GM06990 (cell line): ENCODE results near the gene AGTRAP.

Experiments
- DNase-seq: peaks from one replicate; pipeline ENCODE4 v3.0.0-alpha.2; 2011; ENCODE audit not compliant: insufficient read length; ENCODE audit errors: extremely low read depth
- H3K27me3 ChIP-seq: replicated peaks from 2 replicates; pipeline ENCODE4 v1.6.0; 2011; ENCODE audit warnings: low read length; ENCODE audit not compliant: control insufficient read depth, insufficient read depth
- H3K36me3 ChIP-seq: 2 replicates; pipeline ENCODE4 v1.5.1; 2011; ENCODE audit warnings: low read length; ENCODE audit not compliant: control insufficient read depth, insufficient read depth
- H3K4me3 ChIP-seq: replicated peaks from 2 replicates; pipeline ENCODE4 v1.5.1; 2011; ENCODE audit warnings: low read depth, mild to moderate bottlenecking, control low read depth, low read length
- TF ChIP-seq, protein P1 (sequence below): IDR thresholded peaks from 2 replicates; pipeline ENCODE4 v1.5.1; 2011; ENCODE audit warnings: low read length, control low read depth, mild to moderate bottlenecking, inconsistent platforms; ENCODE audit not compliant: insufficient read depth, poor library complexity, severe bottlenecking

Gene AGTRAP

DNA sequence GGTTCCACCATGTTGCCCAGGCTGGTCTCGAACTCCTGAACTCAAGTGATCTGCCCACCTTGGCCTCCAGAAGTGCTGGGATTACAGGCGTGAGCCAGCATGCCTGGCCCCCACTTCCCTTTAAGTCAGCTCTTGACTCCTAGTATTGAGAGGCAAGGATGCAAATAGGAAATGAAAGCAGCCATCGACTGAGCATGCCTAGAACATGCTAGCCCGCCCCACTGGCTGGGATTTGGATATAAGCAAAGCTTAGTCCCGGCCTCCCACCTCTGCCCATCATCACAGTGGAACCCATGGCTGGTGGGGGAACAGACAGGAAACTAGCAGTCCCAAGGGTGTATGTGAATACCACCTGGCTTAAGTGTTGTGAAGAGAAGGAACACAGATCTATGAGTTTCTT, 36.5 kb downstream of the AGTRAP start:
- H3K36me3 ChIP-seq = no peaks in the 10 kb centered on the region
- TF ChIP-seq, protein P1, sequence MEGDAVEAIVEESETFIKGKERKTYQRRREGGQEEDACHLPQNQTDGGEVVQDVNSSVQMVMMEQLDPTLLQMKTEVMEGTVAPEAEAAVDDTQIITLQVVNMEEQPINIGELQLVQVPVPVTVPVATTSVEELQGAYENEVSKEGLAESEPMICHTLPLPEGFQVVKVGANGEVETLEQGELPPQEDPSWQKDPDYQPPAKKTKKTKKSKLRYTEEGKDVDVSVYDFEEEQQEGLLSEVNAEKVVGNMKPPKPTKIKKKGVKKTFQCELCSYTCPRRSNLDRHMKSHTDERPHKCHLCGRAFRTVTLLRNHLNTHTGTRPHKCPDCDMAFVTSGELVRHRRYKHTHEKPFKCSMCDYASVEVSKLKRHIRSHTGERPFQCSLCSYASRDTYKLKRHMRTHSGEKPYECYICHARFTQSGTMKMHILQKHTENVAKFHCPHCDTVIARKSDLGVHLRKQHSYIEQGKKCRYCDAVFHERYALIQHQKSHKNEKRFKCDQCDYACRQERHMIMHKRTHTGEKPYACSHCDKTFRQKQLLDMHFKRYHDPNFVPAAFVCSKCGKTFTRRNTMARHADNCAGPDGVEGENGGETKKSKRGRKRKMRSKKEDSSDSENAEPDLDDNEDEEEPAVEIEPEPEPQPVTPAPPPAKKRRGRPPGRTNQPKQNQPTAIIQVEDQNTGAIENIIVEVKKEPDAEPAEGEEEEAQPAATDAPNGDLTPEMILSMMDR = no peak
- DNase-seq = no peak
- no peak overlapping the region for H3K4me3 ChIP-seq
- H3K27me3 ChIP-seq = no peaks in the 10 kb centered on the region; the same call in 1 of the 2 replicates

DNA sequence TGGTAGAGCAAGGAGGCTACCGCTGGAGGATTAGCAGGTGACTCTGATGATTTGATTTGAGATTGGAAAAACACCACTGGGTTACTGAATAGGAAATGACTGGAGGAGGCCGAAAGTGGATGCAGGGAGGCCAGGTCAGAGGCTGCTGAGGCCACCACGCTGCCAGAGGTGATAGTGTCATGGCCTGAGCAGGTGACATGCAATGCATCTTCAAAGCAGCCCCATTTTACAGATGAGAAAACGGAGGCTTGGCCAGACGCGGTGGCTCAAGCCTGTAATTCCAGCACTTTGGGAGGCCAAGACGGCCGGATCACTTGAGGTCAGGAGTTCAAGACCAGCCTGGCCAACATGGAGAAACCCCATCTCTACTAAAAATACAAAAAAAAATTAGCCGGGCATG, 38.8 kb downstream of the AGTRAP start:
- H3K27me3 ChIP-seq = no peaks in the 10 kb centered on the region
- H3K36me3 ChIP-seq = no peaks in the 10 kb centered on the region
- TF ChIP-seq, protein P1 = no peak
- no peak overlapping the region for H3K4me3 ChIP-seq
- no peak for DNase-seq

DNA sequence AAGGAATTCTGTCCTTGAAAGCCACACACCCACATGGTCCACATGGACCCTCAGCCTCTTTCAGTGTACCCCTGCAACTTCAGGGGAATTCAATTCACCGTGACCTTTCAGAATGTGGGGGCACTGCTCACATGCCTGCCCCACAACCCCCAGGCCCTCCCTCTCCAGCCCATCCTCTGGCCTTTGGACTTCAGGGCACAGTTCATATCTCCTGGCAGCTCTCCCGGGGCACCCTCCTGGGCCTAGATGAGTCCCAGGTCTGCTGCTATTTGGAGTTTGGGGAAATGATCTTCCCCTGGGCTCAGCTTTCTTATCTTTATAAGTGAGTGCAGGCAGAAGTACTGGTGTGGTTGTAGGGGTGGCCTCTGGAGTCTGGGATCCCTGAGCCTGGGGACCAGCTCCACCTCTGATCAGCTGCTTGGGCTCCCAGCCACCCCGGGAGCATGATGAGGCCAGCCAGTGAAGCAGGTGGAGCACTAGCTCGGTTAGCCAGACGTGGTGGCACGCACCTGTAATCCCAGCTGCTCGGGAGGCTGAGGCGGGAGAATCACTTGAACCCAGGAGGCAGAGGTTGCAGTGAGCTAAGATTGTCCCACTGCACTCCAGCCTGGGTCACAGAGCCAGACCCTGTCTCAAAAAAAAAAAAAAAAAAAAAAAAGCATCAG, 41.9 kb downstream of the AGTRAP start:
- Histone ChIP-seq H3K4me3 (no peak overlapping the region), H3K36me3 (no peaks in the 10 kb centered on the region), H3K27me3 (no peaks in the 10 kb centered on the region)
- TF ChIP-seq, protein P1 = no peak
- DNase-seq = no peak

DNA sequence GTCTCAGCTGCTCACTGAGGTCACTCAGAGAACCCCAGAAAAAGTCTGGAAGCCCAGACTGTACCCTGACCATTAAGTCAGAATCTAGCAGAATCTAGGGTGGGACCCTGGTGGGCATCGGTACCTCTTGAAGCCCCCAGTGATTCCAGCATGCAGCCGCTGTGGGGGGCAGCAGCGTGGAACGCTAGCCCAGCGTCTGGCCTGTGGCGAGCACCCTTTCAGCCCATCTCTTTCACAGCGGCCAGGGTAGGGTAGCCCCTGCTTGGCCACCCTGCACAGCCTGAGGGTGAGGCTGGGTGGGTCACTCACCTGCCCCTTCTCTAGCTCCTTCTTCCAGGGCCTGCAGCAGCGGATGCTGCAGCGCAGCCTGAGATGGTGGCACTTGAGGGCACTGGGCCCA, 42.4 kb downstream of the AGTRAP start:
- no peaks in the 10 kb centered on the region for H3K27me3 ChIP-seq
- no peaks in the 10 kb centered on the region for H3K36me3 ChIP-seq
- H3K4me3 ChIP-seq = no peak overlapping the region
- DNase-seq = no peak
- TF ChIP-seq, protein P1 = no peak

DNA sequence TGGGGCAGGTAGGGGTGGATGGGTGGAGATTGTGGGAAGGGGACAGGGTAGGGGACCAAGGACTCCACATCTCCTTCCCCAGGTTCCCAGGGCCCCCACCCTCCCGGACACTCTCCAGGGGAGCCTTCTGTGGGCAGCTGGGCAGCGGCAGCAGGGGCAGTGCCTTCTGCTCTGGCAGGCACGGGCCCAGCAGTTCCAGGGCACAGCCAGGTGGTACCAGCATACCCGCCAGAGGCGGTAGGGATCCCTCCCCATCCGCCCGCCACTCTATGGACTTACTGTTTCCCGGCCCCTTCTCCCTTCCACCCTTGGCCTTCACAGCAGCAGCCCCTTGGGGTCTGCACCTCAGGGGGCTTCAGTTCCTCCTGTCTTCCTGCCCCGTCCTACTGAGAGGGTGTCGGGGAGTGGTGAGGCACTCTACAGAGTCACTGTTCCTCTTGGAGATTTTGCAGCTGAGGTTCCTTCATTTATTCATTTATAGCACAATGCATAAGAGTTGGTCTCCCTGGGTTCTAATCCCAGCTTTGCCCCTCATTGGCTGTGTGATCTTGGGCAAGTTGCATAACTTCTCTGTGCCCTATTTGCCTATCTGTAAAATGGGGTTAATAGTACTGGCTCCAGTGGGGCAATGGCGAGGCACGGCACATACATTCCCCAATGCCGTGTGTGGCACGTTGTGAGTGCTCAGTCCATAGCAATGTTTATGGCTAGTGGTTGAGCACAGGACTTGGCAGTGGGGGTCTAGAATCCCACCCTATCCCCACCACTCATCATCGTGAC, 43.1 kb downstream of the AGTRAP start:
- Histone ChIP-seq H3K4me3 (no peak overlapping the region), H3K36me3 (no peaks in the 10 kb centered on the region), H3K27me3 (no peaks in the 10 kb centered on the region)
- TF ChIP-seq, protein P1 = no peak
- no peak for DNase-seq
